ENCODE measurements around the gene RASSF8. TPM values are rescaled to one million over a fixed set of nuclear protein-coding genes. Genes with fewer than 3 reads are reported as not detected.

RASSF8 gene
- total RNA-seq, 1 donor from 2014 or later = 19.0 TPM

- H3K4me3 ChIP-seq (ENCODE audit: low read depth, low read length) = no peak overlapping the region
- DNase-seq (ENCODE audit: low read depth) (no peak), FAIRE-seq (no peak)
- no peaks in the 10 kb centered on the region for H3K36me3 ChIP-seq (ENCODE audit: control insufficient read depth, insufficient read depth, low read length)
- no peak for TF ChIP-seq CTCF (IDR thresholded peaks at IDR 0.05; ENCODE audit: insufficient read depth, low read length, severe bottlenecking)
- no peaks in the 10 kb centered on the region for H3K27me3 ChIP-seq (ENCODE audit: control insufficient read depth, insufficient read depth, low read length)
Observed at GRCh38 chr12:26032719-26033241, 74.3 kb downstream of the RASSF8 start.

- FAIRE-seq = no peak
- H3K27me3 ChIP-seq (ENCODE audit: control insufficient read depth, insufficient read depth, low read length) = no peaks in the 10 kb centered on the region
- H3K36me3 ChIP-seq (ENCODE audit: control insufficient read depth, insufficient read depth, low read length) = no peaks in the 10 kb centered on the region
- no peak for DNase-seq (ENCODE audit: low read depth)
- no peak overlapping the region for H3K4me3 ChIP-seq (ENCODE audit: low read depth, low read length)
- TF ChIP-seq CTCF (IDR thresholded peaks at IDR 0.05; ENCODE audit: insufficient read depth, low read length, severe bottlenecking) = no peak
Observed at GRCh38 chr12:26034371-26035142, 76.1 kb downstream of the RASSF8 start.

DNA sequence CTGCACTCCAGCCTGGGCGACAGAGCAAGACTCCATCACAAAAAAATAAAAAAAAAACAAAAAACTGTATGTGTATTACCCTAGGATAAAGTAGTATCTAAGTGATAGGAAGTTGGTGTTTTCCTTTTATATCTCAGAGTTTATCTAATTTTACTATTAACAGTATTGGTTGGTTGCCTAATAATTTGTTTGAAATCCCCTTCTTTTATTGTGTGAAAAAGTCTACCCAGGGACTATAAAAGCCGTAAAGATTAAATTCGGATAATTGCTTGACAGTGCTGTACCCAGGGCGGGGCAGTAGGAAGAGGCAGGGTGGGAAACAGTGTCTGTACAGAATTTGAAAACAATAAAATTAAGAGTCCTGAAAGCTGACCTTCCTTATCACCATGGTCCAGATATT is 78.4 kb downstream of the RASSF8 start:
- no peak for TF ChIP-seq CTCF (IDR thresholded peaks at IDR 0.05; ENCODE audit: insufficient read depth, low read length, severe bottlenecking)
- H3K27me3 ChIP-seq (ENCODE audit: control insufficient read depth, insufficient read depth, low read length) = no peaks in the 10 kb centered on the region
- no peak overlapping the region for H3K4me3 ChIP-seq (ENCODE audit: low read depth, low read length)
- FAIRE-seq = no peak
- H3K36me3 ChIP-seq (ENCODE audit: control insufficient read depth, insufficient read depth, low read length) = no peaks in the 10 kb centered on the region
- no peak for DNase-seq (ENCODE audit: low read depth)

DNA sequence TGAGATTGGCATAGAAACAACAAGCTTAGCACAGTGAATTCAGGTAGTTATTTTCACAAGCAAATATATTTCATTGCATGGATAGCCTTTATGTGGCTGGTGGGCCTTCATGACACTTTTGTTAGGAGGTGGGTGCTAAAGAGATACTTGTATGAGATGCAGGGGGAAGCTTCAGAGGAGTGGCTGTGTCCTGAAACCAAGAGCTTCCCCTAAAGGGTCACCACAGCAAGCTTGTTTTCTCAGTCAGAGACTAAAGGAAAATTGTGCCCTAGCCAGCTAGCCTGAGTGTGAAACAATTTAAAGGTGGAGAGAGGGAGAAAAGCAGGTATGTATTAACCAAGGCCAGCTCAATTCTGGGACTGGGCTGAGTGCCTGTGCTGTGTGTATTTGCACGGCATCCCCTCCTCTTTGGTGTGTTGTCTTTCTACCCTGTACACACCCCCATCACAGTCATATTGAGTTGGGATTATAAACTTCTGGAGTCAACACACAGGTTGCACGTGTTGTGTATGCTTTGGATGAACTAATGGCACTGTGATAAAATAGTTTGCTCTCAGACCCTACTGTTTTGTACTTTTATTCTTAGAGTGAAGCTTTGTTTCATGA is 79.2 kb downstream of the RASSF8 start:
- H3K4me3 ChIP-seq (ENCODE audit: low read depth, low read length) = no peak overlapping the region
- no peak for TF ChIP-seq CTCF (IDR thresholded peaks at IDR 0.05; ENCODE audit: insufficient read depth, low read length, severe bottlenecking)
- no peaks in the 10 kb centered on the region for H3K27me3 ChIP-seq (ENCODE audit: control insufficient read depth, insufficient read depth, low read length)
- DNase-seq (ENCODE audit: low read depth) = no peak
- FAIRE-seq = no peak
- H3K36me3 ChIP-seq (ENCODE audit: control insufficient read depth, insufficient read depth, low read length) = no peaks in the 10 kb centered on the region

DNA sequence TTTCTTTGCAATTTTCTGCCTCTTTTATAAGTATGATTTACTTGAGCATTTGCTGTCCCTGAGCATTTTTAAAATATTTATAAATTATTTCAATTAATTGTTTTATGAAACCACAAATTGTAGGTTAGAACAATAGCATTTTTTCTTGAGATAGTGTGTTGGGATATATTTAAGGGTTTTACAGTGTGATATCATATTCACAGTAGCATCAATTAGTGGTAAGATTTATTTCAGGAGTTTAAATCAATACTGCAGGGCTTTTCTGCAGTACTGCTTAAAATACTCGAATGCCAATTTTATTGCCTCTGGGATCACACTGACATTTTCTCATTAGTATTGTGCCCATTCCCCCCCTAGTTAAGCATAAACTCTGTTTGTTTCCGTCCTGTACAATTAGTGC is 84.2 kb downstream of the RASSF8 start:
- Histone ChIP-seq H3K4me3 (ENCODE audit: low read depth, low read length) (no peak overlapping the region), H3K36me3 (ENCODE audit: control insufficient read depth, insufficient read depth, low read length) (no peaks in the 10 kb centered on the region), H3K27me3 (ENCODE audit: control insufficient read depth, insufficient read depth, low read length) (no peaks in the 10 kb centered on the region)
- TF ChIP-seq CTCF (IDR thresholded peaks at IDR 0.05; ENCODE audit: insufficient read depth, low read length, severe bottlenecking) = no peak
- DNase-seq (ENCODE audit: low read depth) (no peak), FAIRE-seq (no peak)

All from bronchial epithelial cell (primary cell).